SK-N-SH treated with all-trans-retinoic acid at 6 μM for 48 hours (cell line): ENCODE results near the gene KCTD17.

Experiments
- ATAC-seq: fragments of 200-7000 bp; cut with Tn5 transposase; 3 replicates; pipeline ENCODE4 v1.9.1; 2020; ENCODE audit warnings: mild to moderate bottlenecking, moderate library complexity
- ARNTL ChIP-seq: fragments of 450-650 bp; formaldehyde crosslinking; IDR thresholded peaks from 2 replicates; pipeline ENCODE4 v1.5.0; 2020; ENCODE audit warnings: low read depth, mild to moderate bottlenecking, moderate library complexity, borderline replicate concordance
- BACH2 ChIP-seq: fragments of 250-450 bp; sonication (Bioruptor Pico); IDR thresholded peaks from 2 replicates; pipeline ENCODE4 v1.9.0; 2021; ENCODE audit warnings: mild to moderate bottlenecking, borderline replicate concordance
- CREB5 ChIP-seq: fragments of 250-450 bp; sonication (Bioruptor Pico); IDR thresholded peaks from 2 replicates; pipeline ENCODE4 v1.5.1; 2020; ENCODE audit warnings: low read depth, mild to moderate bottlenecking, moderate library complexity
- CSDC2 ChIP-seq: fragments of 250-450 bp; sonication (Bioruptor Pico); IDR thresholded peaks from 2 replicates; pipeline ENCODE4 v1.5.0; 2020; ENCODE audit warnings: mild to moderate bottlenecking, moderate library complexity
- CSRNP3 ChIP-seq: fragments of 250-450 bp; sonication (Bioruptor Pico); IDR thresholded peaks from 2 replicates; pipeline ENCODE4 v1.5.1; 2021; ENCODE audit warnings: mild to moderate bottlenecking, moderate library complexity
- ESRRG ChIP-seq: fragments of 250-450 bp; sonication (Bioruptor Pico); IDR thresholded peaks from 2 replicates; pipeline ENCODE4 v1.6.1; 2021; ENCODE audit warnings: mild to moderate bottlenecking
- GLIS3 ChIP-seq: fragments of 250-450 bp; sonication (Bioruptor Pico); IDR thresholded peaks from 2 replicates; pipeline ENCODE4 v1.5.0; 2020; ENCODE audit warnings: mild to moderate bottlenecking, moderate library complexity
- ISL1 ChIP-seq: fragments of 250-450 bp; sonication (Bioruptor Pico); IDR thresholded peaks from 2 replicates; pipeline ENCODE4 v2.1.2; 2022; ENCODE audit warnings: mild to moderate bottlenecking, moderate library complexity
- OSR1 ChIP-seq: fragments of 250-450 bp; sonication (Bioruptor Pico); IDR thresholded peaks from 2 replicates; pipeline ENCODE4 v1.8.0; 2022; ENCODE audit warnings: moderate library complexity, mild to moderate bottlenecking, inconsistent platforms
- POU6F1 ChIP-seq: fragments of 250-450 bp; sonication (Bioruptor Pico); IDR thresholded peaks from 2 replicates; pipeline ENCODE4 v1.8.0; 2021; ENCODE audit warnings: low read depth, mild to moderate bottlenecking, moderate library complexity, borderline replicate concordance
- RARB ChIP-seq: fragments of 250-450 bp; sonication (Bioruptor Pico); IDR thresholded peaks from 2 replicates; pipeline ENCODE4 v1.8.0; 2021; ENCODE audit warnings: mild to moderate bottlenecking, moderate library complexity
- SNAI2 ChIP-seq: fragments of 250-450 bp; sonication (Bioruptor Pico); IDR thresholded peaks from 2 replicates; pipeline ENCODE4 v1.5.0; 2020; ENCODE audit warnings: mild to moderate bottlenecking, moderate library complexity
- TCF4 ChIP-seq: fragments of 250-450 bp; sonication (Bioruptor Pico); IDR thresholded peaks from 2 replicates; pipeline ENCODE4 v1.8.0; 2021; ENCODE audit warnings: mild to moderate bottlenecking, moderate library complexity, borderline replicate concordance
- TOX ChIP-seq: fragments of 250-450 bp; sonication (Bioruptor Pico); IDR thresholded peaks from 2 replicates; pipeline ENCODE4 v1.8.0; 2021; ENCODE audit warnings: mild to moderate bottlenecking, moderate library complexity, borderline replicate concordance
- TSHZ2 ChIP-seq: fragments of 250-450 bp; sonication (Bioruptor Pico); IDR thresholded peaks from 2 replicates; pipeline ENCODE4 v1.5.0; 2020; ENCODE audit warnings: mild to moderate bottlenecking, moderate library complexity
- ZC3H10 ChIP-seq: fragments of 250-450 bp; sonication (Bioruptor Pico); IDR thresholded peaks from 2 replicates; pipeline ENCODE4 v1.5.1; 2021; ENCODE audit warnings: mild to moderate bottlenecking, moderate library complexity
- ZNF565 ChIP-seq: fragments of 450-650 bp; formaldehyde crosslinking; conservative IDR thresholded peaks from 2 replicates; pipeline ENCODE4 v1.5.0; 2020; ENCODE audit warnings: low read depth, mild to moderate bottlenecking, moderate library complexity
- ZNF70 ChIP-seq: fragments of 450-650 bp; formaldehyde crosslinking; IDR thresholded peaks from 2 replicates; pipeline ENCODE4 v1.5.0; 2020; ENCODE audit warnings: mild to moderate bottlenecking, moderate library complexity

The KCTD17 gene

GRCh38 chr22:37058917-37059701, 7.6 kb downstream of the KCTD17 start (continued):
- TF ChIP-seq GLIS3 (CRISPR knock-in tag) (no peak), CSDC2 (CRISPR knock-in tag) (no peak)

GRCh38 chr22:37059876-37060449, 8.4 kb downstream of the KCTD17 start:
- no peak for ATAC-seq
- no peak for TF ChIP-seq GLIS3 (CRISPR knock-in tag)
- TF ChIP-seq TSHZ2: no peak
- no peak for TF ChIP-seq ZNF565 (CRISPR knock-in tag)
- no peak for TF ChIP-seq POU6F1 (CRISPR knock-in tag)
- TF ChIP-seq OSR1 (CRISPR knock-in tag): no peak
- no peak for TF ChIP-seq ZNF70
- no peak for TF ChIP-seq TCF4
- no peak for TF ChIP-seq ARNTL (CRISPR knock-in tag)
- no peak for TF ChIP-seq TOX (CRISPR knock-in tag)

GRCh38 chr22:37060801-37061610, 9.5 kb downstream of the KCTD17 start:
- TF ChIP-seq ARNTL (CRISPR knock-in tag) (no peak), POU6F1 (CRISPR knock-in tag) (no peak), CSRNP3 (no peak), ZNF70 (no peak), RARB (CRISPR knock-in tag) (no peak), ZNF565 (CRISPR knock-in tag) (no peak), CREB5 (no peak), ZC3H10 (no peak), ISL1 (CRISPR knock-in tag) (no peak), TCF4 (no peak), TSHZ2 (no peak), ESRRG (CRISPR knock-in tag) (no peak), TOX (CRISPR knock-in tag) (no peak), CSDC2 (CRISPR knock-in tag) (no peak), SNAI2 (CRISPR knock-in tag) (no peak), OSR1 (CRISPR knock-in tag) (no peak), BACH2 (no peak)
- TF ChIP-seq, all 23 proteins: peak for 0

More at GRCh38 chr22:37060801-37061610, 9.5 kb downstream of the KCTD17 start:
- no peak for ATAC-seq
